Thoracic aorta (tissue), 2 donors: Measurements from ENCODE around the gene LAMP1. TPM values are rescaled to one million over a fixed set of nuclear protein-coding genes. Genes with fewer than 3 reads are reported as not detected.
"Not testable (repeated sequence)": the region's sequence is repeated elsewhere in the genome, so short reads cannot be mapped to it uniquely, and the experiment has no call there.

Experiments
- ATAC-seq: fragments of 150-250 bp; one replicate; pipeline ENCODE4 v1.8.0; 2017; ENCODE audit warnings: low read depth; ENCODE audit not compliant: insufficient number of reproducible peaks, low FRiP score
- DNase-seq: peaks from one replicate; pipeline ENCODE4 v3.0.0-alpha.2; 2020; ENCODE audit warnings: low spot score
- H3K27ac ChIP-seq, 2 donors: fragments of 200-600 bp; sonication (generic); 1 replicate in 1 of 2; 2 replicates in 1 of 2; pipeline ENCODE4 v1.5.1; 2016; ENCODE audit warnings: mild to moderate bottlenecking in 2 of 2, moderate library complexity in 2 of 2
- H3K27me3 ChIP-seq: fragments of 200-600 bp; sonication (generic); replicated peaks from 2 replicates; pipeline ENCODE4 v1.6.0; 2016; ENCODE audit warnings: mild to moderate bottlenecking; ENCODE audit not compliant: insufficient read depth
- H3K36me3 ChIP-seq: fragments of 200-600 bp; sonication (generic); one replicate; pipeline ENCODE4 v1.5.1; 2016
- H3K4me1 ChIP-seq, 2 donors: fragments of 200-600 bp; sonication (generic); 1 replicate in 1 of 2; 2 replicates in 1 of 2; pipeline versions ENCODE4 v1.5.1 to v1.6.0; 2016; ENCODE audit warnings: low read depth in 2 of 2, mild to moderate bottlenecking in 1 of 2; ENCODE audit not compliant: control insufficient read depth in 1 of 2
- H3K4me3 ChIP-seq: fragments of 200-600 bp; sonication (generic); 2 replicates; pipeline ENCODE4 v1.5.1; 2016; ENCODE audit warnings: mild to moderate bottlenecking
- H3K9me3 ChIP-seq: fragments of 200-600 bp; sonication (generic); 2 replicates; pipeline ENCODE4 v1.5.1; 2016
- CTCF ChIP-seq: fragments of 200-600 bp; sonication (generic); IDR thresholded peaks from one replicate; pipeline ENCODE4 v1.5.1; 2019; ENCODE audit warnings: antibody characterized with exemption
- total RNA-seq, 2 donors: library from RNA; depleted of rRNA; stranded (reverse); fragments of >200 nt; gene quantifications; one replicate each; pipeline versions ENCODE4 v1.1.0 to v1.2.3, GENCODE V29; 2016

Gene LAMP1
- total RNA-seq, 2 donors from 2014 or later: 145 to 210 TPM

GRCh38 chr13:113365971-113366588, 69.0 kb downstream of the LAMP1 start:
- no peak overlapping the region for H3K4me3 ChIP-seq
- DNase-seq (no peak), ATAC-seq (no peak)
- H3K4me1 ChIP-seq: peaks cover 3 to 5% of the 10 kb centered on the region in 2 donors
- H3K27me3 ChIP-seq: no peaks in the 10 kb centered on the region
- no peak for TF ChIP-seq CTCF
- no peak overlapping the region for H3K27ac ChIP-seq
- H3K9me3 ChIP-seq: no peaks in the 10 kb centered on the region
- H3K36me3 ChIP-seq: no peaks in the 10 kb centered on the region

- Histone ChIP-seq H3K27ac (no peak overlapping the region), H3K9me3 (no peaks in the 10 kb centered on the region), H3K4me3 (no peak overlapping the region), H3K4me1 (peaks cover 3 to 5% of the 10 kb centered on the region in 2 donors), H3K27me3 (no peaks in the 10 kb centered on the region), H3K36me3 (no peaks in the 10 kb centered on the region)
- DNase-seq (no peak), ATAC-seq (no peak)
- TF ChIP-seq CTCF: no peak
Observed at GRCh38 chr13:113367020-113367560, 70.1 kb downstream of the LAMP1 start.

- H3K9me3 ChIP-seq: no peaks in the 10 kb centered on the region
- no peak for TF ChIP-seq CTCF
- no peaks in the 10 kb centered on the region for H3K36me3 ChIP-seq
- no peak overlapping the region for H3K27ac ChIP-seq
- ATAC-seq (no peak), DNase-seq (no peak)
- H3K27me3 ChIP-seq: no peaks in the 10 kb centered on the region
- peaks cover 3 to 5% of the 10 kb centered on the region in 2 donors for H3K4me1 ChIP-seq
- H3K4me3 ChIP-seq: no peak overlapping the region
Observed at GRCh38 chr13:113367771-113368170, 70.7 kb downstream of the LAMP1 start.

- H3K4me1 ChIP-seq, H3K4me3 ChIP-seq, DNase-seq, H3K27me3 ChIP-seq, ATAC-seq, H3K27ac ChIP-seq, H3K9me3 ChIP-seq, H3K36me3 ChIP-seq: not testable (repeated sequence)
Observed at GRCh38 chr13:113368353-113368752, 71.3 kb downstream of the LAMP1 start.

GRCh38 chr13:113369189-113369588, 72.2 kb downstream of the LAMP1 start:
- Histone ChIP-seq H3K36me3 (no peaks in the 10 kb centered on the region), H3K9me3 (no peaks in the 10 kb centered on the region), H3K4me3 (no peak overlapping the region), H3K4me1 (peaks cover 0 to 5% of the 10 kb centered on the region in 2 donors), H3K27ac (no peak overlapping the region), H3K27me3 (no peaks in the 10 kb centered on the region)
- ATAC-seq (no peak), DNase-seq (no peak)
- no peak for TF ChIP-seq CTCF

GRCh38 chr13:113369881-113370280, 72.8 kb downstream of the LAMP1 start:
- Histone ChIP-seq H3K4me1 (peaks cover 0 to 1% of the 10 kb centered on the region in 2 donors), H3K27ac (no peak overlapping the region), H3K4me3 (no peak overlapping the region), H3K36me3 (no peaks in the 10 kb centered on the region), H3K9me3 (no peaks in the 10 kb centered on the region), H3K27me3 (no peaks in the 10 kb centered on the region)
- ATAC-seq: no peak
- no peak for TF ChIP-seq CTCF
- no peak for DNase-seq
